ENCODE measurements around the gene BRD2. TPM values are rescaled to one million over a fixed set of nuclear protein-coding genes. Genes with fewer than 3 reads are reported as not detected.

Gene BRD2
- total RNA-seq, 1 experiment from 2014 or later = 252 TPM

DNA sequence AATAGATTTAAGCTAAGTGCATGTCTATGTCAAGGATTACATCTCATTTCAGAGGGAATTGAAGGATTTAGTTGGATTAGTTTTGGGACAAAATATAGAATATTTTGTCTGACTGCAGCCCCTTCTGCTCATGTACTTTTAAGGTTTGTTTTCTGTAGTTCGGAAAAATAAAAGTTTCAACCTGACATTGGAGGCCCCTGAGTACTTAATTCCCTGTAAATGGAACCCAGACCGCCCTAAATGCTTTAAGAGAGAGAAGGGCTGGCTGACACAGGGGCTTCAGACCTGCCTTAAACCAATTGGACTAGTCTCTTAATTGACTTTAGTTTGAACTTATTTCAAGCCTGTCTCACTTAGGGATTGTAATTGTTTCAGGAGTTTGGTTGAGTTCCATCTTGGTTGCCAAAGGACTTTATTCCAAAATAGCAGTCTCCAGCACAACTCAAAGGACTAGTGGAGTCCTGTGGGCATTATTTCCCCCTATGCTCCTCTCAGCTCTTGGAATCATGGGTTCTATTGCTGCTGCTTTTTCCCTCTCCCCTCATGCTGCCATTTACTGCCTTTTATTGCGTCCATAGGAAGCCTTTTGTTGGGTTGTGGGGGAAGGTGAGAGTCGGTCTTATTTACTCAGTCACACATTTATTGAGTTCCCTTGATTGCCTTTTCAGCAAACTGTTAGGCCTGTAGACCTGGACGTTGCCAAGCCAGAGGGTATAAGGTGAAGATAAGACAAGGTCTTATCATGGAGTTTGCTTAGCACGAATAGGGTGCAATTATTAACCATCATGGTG lies 14.5 kb downstream of the BRD2 start:
- H4K8ac ChIP-seq (replicated peaks; ENCODE audit: insufficient read length, low read depth, low read length) = no peak overlapping the region
- Mint-ChIP-seq H3K4me3 (no peak overlapping the region), H3K9me3 (no peaks in the 10 kb centered on the region), H3K4me1 (peaks cover 7 to 29% of the 10 kb centered on the region in 2 experiments), H3K36me3 (ENCODE audit: insufficient read depth in 1 of 3, low read depth in 3 of 3) (peaks cover 36 to 44% (median 38%) of the 10 kb centered on the region in 3 experiments; a peak in 6 of 7 replicates), H3K27ac (peak overlapping the region in 2 of 3 experiments; percentile 19 to 88; a peak in 2 of 7 replicates), H3K27me3 (ENCODE audit: low read depth) (peaks cover 6% of the 10 kb centered on the region)
- no peak overlapping the region for H3K23ac ChIP-seq (ENCODE audit: insufficient read length, low read depth, low read length)
- H3K18ac ChIP-seq (ENCODE audit: insufficient read length, low read depth, low read length) = no peak overlapping the region
- H3K27ac ChIP-seq (ENCODE audit: insufficient read length, low read depth, low read length) = no peak overlapping the region
- no peak overlapping the region for H2BK12ac ChIP-seq (ENCODE audit: insufficient read length, low read depth, low read length)
- TF ChIP-seq CTCF (conservative IDR thresholded peaks at IDR 0.05) = no peak
- H3K9me3 ChIP-seq (ENCODE audit: control insufficient read depth, low read depth, low read length) = no peaks in the 10 kb centered on the region
- H3K4me1 ChIP-seq (ENCODE audit: insufficient read depth, low read length) = peaks cover 2% of the 10 kb centered on the region; the same call in 1 of the 2 replicates
- no peak overlapping the region for H3K4ac ChIP-seq (ENCODE audit: low read depth, low read length)
- H3K4me2 ChIP-seq (ENCODE audit: insufficient read depth, insufficient read length, low read length) = no peak overlapping the region
- H3K9ac ChIP-seq (ENCODE audit: extremely low read depth, insufficient read length, low read length) = no peak overlapping the region
- no peak overlapping the region for H4K91ac ChIP-seq (ENCODE audit: insufficient read length, low read depth, low read length)
- WGBS (ENCODE audit: extremely low coverage, insufficient read length, low lambda C conversion rate) = no CpG with 5 or more reads among the region's 6 CpGs
- peaks cover 6% of the 10 kb centered on the region for H3K79me1 ChIP-seq (ENCODE audit: insufficient read depth, low read depth, low read length, poor library complexity, severe bottlenecking)
- H3K79me2 ChIP-seq (ENCODE audit: insufficient read depth, low read length) = no peaks in the 10 kb centered on the region
- no peaks in the 10 kb centered on the region for H3K27me3 ChIP-seq (ENCODE audit: insufficient read depth, low read length)
- H4K5ac ChIP-seq (ENCODE audit: insufficient read length, low read depth, low read length) = no peak overlapping the region
- no peak overlapping the region for H2BK15ac ChIP-seq (ENCODE audit: low read depth, low read length)
- H3T11ph ChIP-seq (ENCODE audit: low read length) = no peak overlapping the region
- H2BK120ac ChIP-seq (ENCODE audit: low read depth, low read length, poor library complexity, severe bottlenecking) = no peak overlapping the region
- no peak overlapping the region for H2AFZ ChIP-seq (ENCODE audit: low read length)
- H4K20me1 ChIP-seq (ENCODE audit: control insufficient read depth, insufficient read depth, insufficient read length) = no peaks in the 10 kb centered on the region
- no peak overlapping the region for H2BK5ac ChIP-seq (ENCODE audit: insufficient read length, low read length)
- no peaks in the 10 kb centered on the region for H3K23me2 ChIP-seq (ENCODE audit: insufficient read length, low read depth, low read length, poor library complexity, severe bottlenecking)
- H3K14ac ChIP-seq (ENCODE audit: insufficient read depth, low read length) = no peak overlapping the region
- no peak overlapping the region for H2AK5ac ChIP-seq (ENCODE audit: insufficient read length, low read length)
- no peak overlapping the region for H3K56ac ChIP-seq (ENCODE audit: insufficient read length, low read depth, low read length)
- no peak overlapping the region for H2BK20ac ChIP-seq (ENCODE audit: low read depth, low read length, poor library complexity, severe bottlenecking)
- DNase-seq = no peak
